Dedifferentiated amniotic fluid mesenchymal stem cell (primary cell): ENCODE results near the gene CHST15.

Experiments used
- DNase-seq: peaks from one replicate; pipeline ENCODE4 v3.0.0-alpha.2; 2016; ENCODE audit errors: extremely low spot score

The CHST15 gene

GRCh38 chr10:124030061-124030460 lies 63.3 kb downstream of the CHST15 start:
- DNase-seq, result no peak

- no peak for DNase-seq
These were observed 63.8 kb downstream of the CHST15 start for GRCh38 chr10:124029559-124029958.

- DNase-seq, result no peak
These were observed 64.5 kb downstream of the CHST15 start for GRCh38 chr10:124028700-124029480.

- DNase-seq, result no peak
These were observed 65.7 kb downstream of the CHST15 start for GRCh38 chr10:124027651-124028050.

- no peak for DNase-seq
These were observed 66.3 kb downstream of the CHST15 start for GRCh38 chr10:124027031-124027611.

- DNase-seq, result no peak
These were observed 66.8 kb downstream of the CHST15 start for GRCh38 chr10:124026589-124026939.

- DNase-seq, result no peak
These were observed 67.5 kb downstream of the CHST15 start for GRCh38 chr10:124025660-124026588.

GRCh38 chr10:124025152-124025551 lies 68.2 kb downstream of the CHST15 start:
- no peak for DNase-seq

- no peak for DNase-seq
These were observed 71.3 kb downstream of the CHST15 start for GRCh38 chr10:124022066-124022465.

GRCh38 chr10:124020981-124021815 lies 72.2 kb downstream of the CHST15 start:
- no peak for DNase-seq

GRCh38 chr10:124019886-124020797 lies 73.3 kb downstream of the CHST15 start:
- no peak for DNase-seq

- no peak for DNase-seq
These were observed 74.4 kb downstream of the CHST15 start for GRCh38 chr10:124018886-124019525.

GRCh38 chr10:124017729-124018128 lies 75.7 kb downstream of the CHST15 start:
- no peak for DNase-seq

- DNase-seq, result no peak
These were observed 76.5 kb downstream of the CHST15 start for GRCh38 chr10:124016804-124017375.

GRCh38 chr10:124015991-124016390 lies 77.4 kb downstream of the CHST15 start:
- no peak for DNase-seq

- DNase-seq, result no peak
These were observed 78.8 kb downstream of the CHST15 start for GRCh38 chr10:124014416-124015154.

- DNase-seq, result no peak
These were observed 79.5 kb downstream of the CHST15 start for GRCh38 chr10:124013916-124014315.

- DNase-seq, result no peak
These were observed 80.4 kb downstream of the CHST15 start for GRCh38 chr10:124012991-124013390.

- DNase-seq, result no peak
These were observed 80.8 kb downstream of the CHST15 start for GRCh38 chr10:124012583-124012982.
